BJ (cell line): ENCODE data around the gene RPS6KL1. TPM values are rescaled to one million over a fixed set of nuclear protein-coding genes. Genes with fewer than 3 reads are reported as not detected.

Experiments used
- CTCF ChIA-PET: fragments of 350-600 bp; formaldehyde crosslinking; extraction: SDS; loops from one replicate; lab custom pipeline; 2021; ENCODE audit warnings: antibody characterized with exemption, inconsistent platforms; lab: Yijun Ruan, JAX
- POLR2A ChIA-PET: fragments of 300-600 bp; sonication (Branson Sonifier 250); formaldehyde crosslinking; extraction: SDS; loops from one replicate; lab custom pipeline; 2021; ENCODE audit warnings: antibody characterized with exemption; lab: Charles Lee
- DNase-seq: peaks from one replicate; pipeline ENCODE4 v3.0.0-alpha.2; 2011; ENCODE audit warnings: low read depth
- H3K27me3 ChIP-seq: 2 replicates; pipeline ENCODE4 v1.6.0; 2011; ENCODE audit warnings: low read length; ENCODE audit not compliant: control insufficient read depth, insufficient read depth
- H3K36me3 ChIP-seq: 2 replicates; pipeline ENCODE4 v1.5.1; 2011; ENCODE audit warnings: low read length; ENCODE audit not compliant: control insufficient read depth, insufficient read depth
- H3K4me3 ChIP-seq: 2 replicates; pipeline ENCODE4 v1.5.1; 2011; ENCODE audit warnings: low read depth, mild to moderate bottlenecking, control low read depth, low read length
- polyA plus RNA-seq: library from polyadenylated mRNA; depleted of rRNA; stranded (reverse); fragments of >200 nt; gene quantifications from 2 replicates; pipeline ENCODE4 v1.2.3, GENCODE V29; 2011
- TF ChIP-seq, protein P1 (sequence below): IDR thresholded peaks from 2 replicates; pipeline ENCODE4 v1.5.1; 2011; ENCODE audit warnings: low read depth, mild to moderate bottlenecking, control low read depth, inconsistent platforms, low read length, moderate library complexity; ENCODE audit not compliant: insufficient read depth

The RPS6KL1 gene
- polyA plus RNA-seq, 1 experiment, result 2.8 TPM

DNA sequence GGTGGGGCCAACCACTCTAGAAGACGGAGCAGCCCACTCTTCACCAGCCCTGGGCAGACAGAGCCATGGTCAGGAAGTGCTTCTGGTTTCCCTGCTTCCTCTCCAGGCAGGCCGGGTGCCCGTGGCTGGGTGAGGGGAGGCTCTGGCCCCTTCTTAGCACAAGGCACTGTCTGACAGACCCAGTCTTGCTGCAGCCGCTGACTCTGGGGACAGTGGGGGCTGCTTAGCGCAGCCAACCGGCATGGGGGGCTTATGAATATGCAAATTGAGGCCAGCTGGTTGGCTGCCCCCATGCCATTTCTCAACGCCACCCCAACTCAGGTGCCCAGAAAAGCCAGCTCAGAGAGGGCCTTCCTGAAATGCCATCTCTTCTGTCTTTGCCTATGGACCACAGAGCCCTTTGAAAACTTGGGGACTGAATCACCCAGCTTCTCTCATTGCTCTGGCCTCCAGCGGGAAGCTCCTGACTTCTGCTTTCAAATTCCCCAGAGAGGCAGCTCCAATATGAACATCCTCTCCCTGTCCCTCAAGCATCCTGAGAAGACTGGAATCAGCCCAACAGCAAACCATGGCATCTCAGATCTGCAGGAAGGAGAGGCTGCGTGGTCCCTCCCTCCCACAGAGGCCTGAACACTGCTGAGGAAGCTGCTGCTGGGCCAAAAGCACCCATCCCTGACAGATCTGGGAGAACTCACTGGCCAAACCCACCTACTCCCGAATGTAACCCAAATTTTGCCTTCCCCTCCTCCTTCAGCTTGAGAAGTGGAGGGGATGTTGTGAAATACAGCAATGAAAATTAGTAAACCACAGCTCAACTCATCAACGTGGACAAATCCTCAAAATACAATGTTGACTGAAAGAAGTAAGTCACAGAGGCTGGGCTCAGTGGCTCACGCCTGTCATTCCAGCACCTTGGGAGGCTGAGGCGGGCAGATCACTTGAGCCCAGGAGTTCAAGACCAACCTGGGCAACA is 46.8 kb downstream of the RPS6KL1 start, which contains the start of gene PROX2:
Gene PROX2 (minus strand): TSS at position 205 of the 973 bp plus-strand sequence. CDS start 12,311 bp downstream, outside the sequence.
- no peak for DNase-seq

GRCh38 chr14:74875204-74875603 is 47.9 kb downstream of the RPS6KL1 start:
- H3K4me3 ChIP-seq, result no peak overlapping the region
- POLR2A ChIA-PET, result no interaction called here
- no peak for DNase-seq
- TF ChIP-seq, protein P1, sequence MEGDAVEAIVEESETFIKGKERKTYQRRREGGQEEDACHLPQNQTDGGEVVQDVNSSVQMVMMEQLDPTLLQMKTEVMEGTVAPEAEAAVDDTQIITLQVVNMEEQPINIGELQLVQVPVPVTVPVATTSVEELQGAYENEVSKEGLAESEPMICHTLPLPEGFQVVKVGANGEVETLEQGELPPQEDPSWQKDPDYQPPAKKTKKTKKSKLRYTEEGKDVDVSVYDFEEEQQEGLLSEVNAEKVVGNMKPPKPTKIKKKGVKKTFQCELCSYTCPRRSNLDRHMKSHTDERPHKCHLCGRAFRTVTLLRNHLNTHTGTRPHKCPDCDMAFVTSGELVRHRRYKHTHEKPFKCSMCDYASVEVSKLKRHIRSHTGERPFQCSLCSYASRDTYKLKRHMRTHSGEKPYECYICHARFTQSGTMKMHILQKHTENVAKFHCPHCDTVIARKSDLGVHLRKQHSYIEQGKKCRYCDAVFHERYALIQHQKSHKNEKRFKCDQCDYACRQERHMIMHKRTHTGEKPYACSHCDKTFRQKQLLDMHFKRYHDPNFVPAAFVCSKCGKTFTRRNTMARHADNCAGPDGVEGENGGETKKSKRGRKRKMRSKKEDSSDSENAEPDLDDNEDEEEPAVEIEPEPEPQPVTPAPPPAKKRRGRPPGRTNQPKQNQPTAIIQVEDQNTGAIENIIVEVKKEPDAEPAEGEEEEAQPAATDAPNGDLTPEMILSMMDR, result no peak
- no peaks in the 10 kb centered on the region for H3K36me3 ChIP-seq
- CTCF ChIA-PET, result interaction anchor here (0.5 to 21.7 kb wide), 5 partner anchors 15 to 266 kb away, joined by 3 to 195 read pairs (median 3); no protein-coding TSS in a partner anchor
- H3K27me3 ChIP-seq, result peaks cover 4% of the 10 kb centered on the region; the same call in 1 of the 2 replicates

More for the DNA sequence above, 46.8 kb downstream of the RPS6KL1 start, which contains the start of gene PROX2:
- CTCF ChIA-PET, result interaction anchor here (0.5 to 21.7 kb wide), 6 partner anchors 8 to 760 kb away, joined by 3 to 195 read pairs (median 4); no protein-coding TSS in a partner anchor
- Histone ChIP-seq H3K27me3 (peaks cover 4% of the 10 kb centered on the region; the same call in 1 of the 2 replicates), H3K36me3 (no peaks in the 10 kb centered on the region), H3K4me3 (no peak within 1 kb of the TSS)
- POLR2A ChIA-PET, result no interaction called here
- TF ChIP-seq, protein P1, result no peak

GRCh38 chr14:74871819-74872218 is 51.2 kb downstream of the RPS6KL1 start:
- TF ChIP-seq, protein P1, result no peak
- CTCF ChIA-PET, result interaction anchor here (0.8 to 21.7 kb wide), 7 partner anchors 8 to 217 kb away, joined by 3 to 195 read pairs (median 6); no protein-coding TSS in a partner anchor
- Histone ChIP-seq H3K4me3 (no peak overlapping the region), H3K36me3 (no peaks in the 10 kb centered on the region), H3K27me3 (peaks cover 4% of the 10 kb centered on the region; the same call in 1 of the 2 replicates)
- no peak for DNase-seq
- POLR2A ChIA-PET, result no interaction called here

- ChIA-PET POLR2A (no interaction called here), CTCF (interaction anchor here (1.0 to 21.7 kb wide), 6 partner anchors 8 to 220 kb away, joined by 4 to 195 read pairs (median 11); partner anchors contain the start of genes DLST and PROX2)
- no peak overlapping the region for H3K4me3 ChIP-seq
- H3K36me3 ChIP-seq, result no peaks in the 10 kb centered on the region
- peaks cover 4% of the 10 kb centered on the region; the same call in 1 of the 2 replicates for H3K27me3 ChIP-seq
- no peak for DNase-seq
- TF ChIP-seq, protein P1, result no peak
These were observed 54.3 kb downstream of the RPS6KL1 start for GRCh38 chr14:74868739-74869138.

- POLR2A ChIA-PET, result interaction anchor here (0.7 kb wide), 1 partner anchor 10 kb away, joined by 4 read pairs; no protein-coding TSS in a partner anchor
- TF ChIP-seq, protein P1, result no peak
- peaks cover 4% of the 10 kb centered on the region; the same call in 1 of the 2 replicates for H3K27me3 ChIP-seq
- no peaks in the 10 kb centered on the region for H3K36me3 ChIP-seq
- CTCF ChIA-PET, result interaction anchor here (0.8 to 21.7 kb wide), 9 partner anchors 8 to 259 kb away, joined by 3 to 195 read pairs (median 9); partner anchors contain the start of genes DLST, PROX2 and ZC2HC1C
- DNase-seq, result no peak
- no peak overlapping the region for H3K4me3 ChIP-seq
These were observed 55.4 kb downstream of the RPS6KL1 start for GRCh38 chr14:74867673-74868072.
